ENCODE results near the gene HSPA4. TPM values are rescaled to one million over a fixed set of nuclear protein-coding genes. Genes with fewer than 3 reads are reported as not detected.

HSPA4 gene
- total RNA-seq, 1 experiment from 2014 or later: 237 TPM

- POLR2A ChIA-PET: no interaction called here
These were observed 21.3 kb upstream of the HSPA4 start for GRCh38 chr5:133030343-133031005.

GRCh38 chr5:133032852-133033742, 18.7 kb upstream of the HSPA4 start:
- POLR2A ChIA-PET: interaction anchor here (1.0 to 1.1 kb wide), 2 partner anchors 18 to 70 kb away, joined by 5 to 11 read pairs; partner anchors contain the start of genes AFF4 and HSPA4
- Mint-ChIP-seq H3K36me3 (ENCODE audit: insufficient read depth, unreplicated experiment) (no peaks in the 10 kb centered on the region), H3K4me3 (ENCODE audit: unreplicated experiment) (peak overlapping the region; percentile 40), H3K9me3 (ENCODE audit: unreplicated experiment) (no peaks in the 10 kb centered on the region), H3K4me1 (ENCODE audit: low read depth, unreplicated experiment) (peaks cover 17% of the 10 kb centered on the region), H3K27me3 (ENCODE audit: insufficient read depth, unreplicated experiment) (no peaks in the 10 kb centered on the region), H3K27ac (ENCODE audit: unreplicated experiment) (peak overlapping the region; percentile 80)
- no peak for TF ChIP-seq CTCF (IDR thresholded peaks at IDR 0.05; ENCODE audit: insufficient read depth in 1 of 2, low read depth in 1 of 2, low read length in 1 of 2, severe bottlenecking in 1 of 2, unreplicated experiment in 1 of 2)
- Histone ChIP-seq H3K4me1 (peaks cover 16% of the 10 kb centered on the region), H3K36me3 (ENCODE audit: control insufficient read depth, insufficient read depth, low read length) (no peaks in the 10 kb centered on the region), H3K4me3 (ENCODE audit: low read depth, low read length) (no peak overlapping the region), H3K9me3 (no peaks in the 10 kb centered on the region), H3K27me3 (replicated peaks; ENCODE audit: control insufficient read depth, insufficient read depth, low read length) (no peaks in the 10 kb centered on the region)
- BruUV-seq (replicated peaks): no TSS peak
- CTCF ChIA-PET: interaction anchor here (0.6 kb wide), 1 partner anchor 11 kb away, joined by 3 read pairs; no protein-coding TSS in a partner anchor
- intact Hi-C loops (cut with micrococcal nuclease; ENCODE audit: unreplicated experiment): no loop called here
- no peak for DNase-seq

More at GRCh38 chr5:133030343-133031005, 21.3 kb upstream of the HSPA4 start:
- TF ChIP-seq CTCF (IDR thresholded peaks at IDR 0.05; ENCODE audit: insufficient read depth in 1 of 2, low read depth in 1 of 2, low read length in 1 of 2, severe bottlenecking in 1 of 2, unreplicated experiment in 1 of 2): no peak
- H3K27me3 Mint-ChIP-seq (ENCODE audit: insufficient read depth, unreplicated experiment): no peaks in the 10 kb centered on the region
- peaks cover 20% of the 10 kb centered on the region for H3K4me1 Mint-ChIP-seq (ENCODE audit: low read depth, unreplicated experiment)
- no peak overlapping the region for H3K4me3 ChIP-seq (ENCODE audit: low read depth, low read length)
- H3K4me3 Mint-ChIP-seq (ENCODE audit: unreplicated experiment): no peak overlapping the region
- H3K27ac Mint-ChIP-seq (ENCODE audit: unreplicated experiment): no peak overlapping the region
- H3K36me3 Mint-ChIP-seq (ENCODE audit: insufficient read depth, unreplicated experiment): no peaks in the 10 kb centered on the region
- H3K9me3 Mint-ChIP-seq (ENCODE audit: unreplicated experiment): no peaks in the 10 kb centered on the region
- H3K27me3 ChIP-seq (replicated peaks; ENCODE audit: control insufficient read depth, insufficient read depth, low read length): no peaks in the 10 kb centered on the region
- DNase-seq: no peak
- no peaks in the 10 kb centered on the region for H3K9me3 ChIP-seq
- H3K36me3 ChIP-seq (ENCODE audit: control insufficient read depth, insufficient read depth, low read length): no peaks in the 10 kb centered on the region
- CTCF ChIA-PET: no interaction called here
- no TSS peak for BruUV-seq (replicated peaks)
- intact Hi-C loops (cut with micrococcal nuclease; ENCODE audit: unreplicated experiment): no loop called here
- peaks cover 23% of the 10 kb centered on the region for H3K4me1 ChIP-seq

- H3K27me3 Mint-ChIP-seq (ENCODE audit: insufficient read depth, unreplicated experiment): no peaks in the 10 kb centered on the region
- intact Hi-C loops (cut with micrococcal nuclease; ENCODE audit: unreplicated experiment): no loop called here
- Histone ChIP-seq H3K27me3 (replicated peaks; ENCODE audit: control insufficient read depth, insufficient read depth, low read length) (no peaks in the 10 kb centered on the region), H3K36me3 (ENCODE audit: control insufficient read depth, insufficient read depth, low read length) (no peaks in the 10 kb centered on the region), H3K4me3 (ENCODE audit: low read depth, low read length) (no peak overlapping the region), H3K9me3 (no peaks in the 10 kb centered on the region), H3K4me1 (peaks cover 16% of the 10 kb centered on the region)
- no peak overlapping the region for H3K4me3 Mint-ChIP-seq (ENCODE audit: unreplicated experiment)
- no peaks in the 10 kb centered on the region for H3K36me3 Mint-ChIP-seq (ENCODE audit: insufficient read depth, unreplicated experiment)
- H3K27ac Mint-ChIP-seq (ENCODE audit: unreplicated experiment): no peak overlapping the region
- POLR2A ChIA-PET: interaction anchor here (1.0 kb wide), 1 partner anchor 71 kb away, joined by 11 read pairs; the partner anchor contains the start of gene AFF4
- CTCF ChIA-PET: no interaction called here
- no peak for TF ChIP-seq CTCF (IDR thresholded peaks at IDR 0.05; ENCODE audit: insufficient read depth in 1 of 2, low read depth in 1 of 2, low read length in 1 of 2, severe bottlenecking in 1 of 2, unreplicated experiment in 1 of 2)
- no peak for DNase-seq
- H3K4me1 Mint-ChIP-seq (ENCODE audit: low read depth, unreplicated experiment): peaks cover 17% of the 10 kb centered on the region
- no TSS peak for BruUV-seq (replicated peaks)
- H3K9me3 Mint-ChIP-seq (ENCODE audit: unreplicated experiment): no peaks in the 10 kb centered on the region
These were observed 17.7 kb upstream of the HSPA4 start for GRCh38 chr5:133034064-133034463.

All from Caco-2 (cell line).